HCEC 1CT (cell line): Measurements from ENCODE around the gene EIF4ENIF1.
"Not testable (repeated sequence)": the region's sequence is repeated elsewhere in the genome, so short reads cannot be mapped to it uniquely, and the experiment has no call there.

ENCODE experiments used
- DNase-seq: peaks from one replicate; pipeline ENCODE4 v3.0.0-alpha.2; 2017

The EIF4ENIF1 gene

DNA sequence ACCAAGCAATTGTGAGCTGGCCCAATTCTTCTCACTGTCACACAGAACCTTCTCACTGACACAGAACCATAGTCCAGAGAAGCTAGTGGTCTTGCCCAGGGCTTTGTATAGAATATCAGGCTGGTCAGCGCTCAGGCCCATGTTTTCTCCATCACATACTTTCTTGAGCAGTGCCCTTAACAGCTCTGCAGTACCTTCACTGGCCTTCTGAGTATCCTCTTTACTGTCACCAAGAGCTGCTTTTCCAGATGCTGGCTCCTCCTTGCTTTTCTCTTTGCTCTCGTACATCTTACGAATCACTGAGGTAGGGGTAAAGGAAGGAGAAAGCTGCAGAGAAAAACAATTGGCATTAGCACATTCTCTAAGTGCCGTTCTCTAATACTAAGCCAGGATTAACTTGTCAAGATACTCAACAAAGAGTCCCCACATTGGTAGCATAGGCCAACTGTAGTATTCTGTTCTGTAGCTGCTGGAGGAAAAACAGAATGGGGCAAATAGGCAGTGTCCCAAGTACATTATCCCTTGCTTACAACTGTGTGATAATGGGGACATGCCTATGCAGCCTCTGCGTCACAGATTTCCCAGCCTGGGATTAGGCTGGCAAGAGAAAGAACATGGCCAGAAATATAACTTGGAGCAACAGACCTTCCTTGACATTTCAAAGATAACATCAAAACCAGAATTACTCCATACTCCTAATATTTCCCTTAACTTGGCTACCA is 46.7 kb downstream of the EIF4ENIF1 start:
- DNase-seq, result no peak

- no peak for DNase-seq
Observed at GRCh38 chr22:31441652-31442051, 48.0 kb downstream of the EIF4ENIF1 start.

DNA sequence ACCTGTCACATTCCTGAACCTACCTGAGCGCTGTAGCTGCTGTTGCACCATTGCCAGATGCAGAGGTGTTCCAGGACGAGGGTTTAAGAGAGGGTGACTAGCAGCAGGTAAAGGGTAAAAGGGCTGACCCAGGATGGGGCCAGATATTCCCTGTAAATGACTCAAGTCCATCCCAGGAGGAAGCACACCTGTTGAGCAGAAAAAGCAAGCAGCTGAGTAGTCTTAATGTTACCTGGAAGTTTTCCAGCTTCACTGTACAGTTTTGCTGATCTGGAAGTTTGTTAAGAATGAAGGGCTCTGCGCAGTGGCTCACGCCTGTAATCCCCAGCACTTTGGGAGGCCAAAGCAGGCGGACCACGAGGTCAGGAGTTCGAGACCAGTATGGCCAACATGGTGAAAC is 49.0 kb downstream of the EIF4ENIF1 start:
- no peak for DNase-seq

DNA sequence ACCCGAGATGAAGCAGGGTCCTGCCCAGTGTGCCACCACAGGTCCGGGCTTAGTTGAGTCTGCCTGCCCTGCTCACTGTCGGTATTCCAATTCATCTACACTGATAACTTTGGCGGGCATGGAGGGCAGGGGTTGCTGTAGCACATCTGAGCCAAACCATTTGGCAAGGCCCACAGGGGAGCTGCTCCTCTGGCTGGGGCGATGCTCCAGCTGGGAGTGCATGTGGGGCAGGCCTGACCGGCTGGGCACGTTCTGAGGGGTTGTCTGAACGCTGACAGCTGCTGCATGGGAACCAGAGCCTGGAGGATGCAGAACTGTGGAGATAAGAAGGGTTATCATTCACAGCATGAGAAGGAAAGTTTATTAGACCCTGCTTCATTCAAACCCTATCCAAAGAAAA is 49.8 kb downstream of the EIF4ENIF1 start:
- no peak for DNase-seq

DNA sequence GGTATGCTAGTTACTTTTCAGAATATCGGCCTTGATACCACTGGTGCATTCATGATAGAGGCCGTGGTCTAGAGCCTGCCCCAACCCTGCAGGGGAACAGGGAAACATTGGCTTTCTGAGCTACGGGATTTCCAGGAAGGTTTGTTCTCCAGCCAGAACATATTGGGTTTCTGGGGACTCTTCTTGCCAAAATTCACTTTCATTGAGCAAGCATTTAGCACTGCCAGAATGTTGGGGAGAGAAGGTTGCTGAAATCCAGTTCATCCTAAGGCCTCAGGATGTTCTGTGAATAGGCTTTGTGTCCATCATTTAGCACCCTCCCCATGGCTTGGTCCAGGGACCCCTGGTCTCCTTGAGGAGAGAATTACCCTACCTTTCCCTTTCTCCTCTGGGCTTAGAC is 53.5 kb downstream of the EIF4ENIF1 start:
- no peak for DNase-seq

DNA sequence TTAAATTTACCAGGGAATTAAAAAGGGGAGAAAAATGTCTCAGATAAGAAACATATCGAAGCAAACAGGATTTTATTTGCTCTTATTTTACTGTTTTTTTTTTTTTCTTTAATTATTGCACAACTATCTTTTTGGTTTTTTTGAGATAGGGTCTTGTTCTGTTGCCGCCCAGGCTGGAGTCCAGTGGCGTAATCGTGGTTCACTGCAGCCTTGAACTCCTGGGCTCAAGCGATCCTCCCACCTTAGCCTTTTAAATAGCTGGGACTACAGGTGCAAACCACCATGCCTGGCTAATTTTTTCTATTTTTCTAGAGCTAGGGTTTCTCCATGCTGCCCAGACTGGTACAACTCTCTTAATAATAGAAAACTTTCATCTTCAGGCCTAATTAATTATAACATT is 57.7 kb downstream of the EIF4ENIF1 start:
- no peak for DNase-seq

DNA sequence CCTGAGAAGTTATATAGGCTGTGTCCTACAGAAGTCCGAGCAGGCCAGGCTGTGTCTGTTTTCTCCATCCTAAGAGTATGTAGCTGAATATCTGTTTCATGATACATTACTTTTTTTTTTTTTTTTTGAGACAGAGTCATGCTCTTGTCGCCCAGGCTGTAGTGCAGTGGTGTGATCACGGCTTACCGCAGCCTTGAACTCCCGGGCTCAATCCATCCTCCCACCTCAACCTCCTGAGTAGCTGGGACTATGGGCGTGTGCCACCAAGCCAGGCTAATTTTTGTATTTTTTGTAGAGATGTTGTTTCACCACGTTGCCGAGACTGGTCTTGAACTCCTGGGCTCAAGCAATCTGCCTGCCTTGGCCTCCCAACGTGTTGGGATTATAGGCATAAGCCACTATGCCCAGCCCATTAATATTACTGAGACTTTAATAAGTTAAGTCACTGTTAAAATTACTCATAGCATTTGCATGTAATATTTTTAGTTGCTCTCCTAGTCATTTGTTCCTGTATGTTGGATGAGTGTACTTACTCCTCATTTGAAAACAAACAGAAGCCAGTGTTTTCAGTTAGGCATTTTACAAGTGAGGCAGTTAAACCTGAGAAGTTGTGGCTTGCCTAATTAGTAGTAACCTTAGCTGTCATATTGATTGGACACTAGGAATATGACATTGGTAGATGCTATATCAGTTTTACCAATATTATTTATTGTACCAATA is 64.2 kb downstream of the EIF4ENIF1 start:
- DNase-seq, result peak; percentile 24

- DNase-seq, result not testable (repeated sequence)
Observed at GRCh38 chr22:31402350-31402749, 87.3 kb downstream of the EIF4ENIF1 start.

DNA sequence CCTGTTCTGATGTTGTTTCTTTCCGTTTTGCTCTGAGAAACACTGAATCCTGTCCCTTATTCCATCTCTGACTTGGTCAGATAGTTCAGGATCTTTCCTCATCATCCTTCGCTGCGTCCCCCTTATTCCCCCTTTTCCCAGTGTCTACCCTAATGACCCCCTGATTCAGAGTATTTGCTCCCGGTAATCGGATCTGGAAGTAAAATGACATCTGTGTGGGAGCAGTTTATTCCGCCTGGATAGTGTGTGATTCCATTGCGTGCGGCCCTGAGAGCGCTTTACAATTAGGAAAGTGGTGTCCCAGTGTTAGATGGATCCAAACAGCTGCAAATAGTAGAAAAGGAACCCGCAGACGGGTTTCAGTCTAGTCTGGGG is 89.6 kb downstream of the EIF4ENIF1 start:
- DNase-seq, result peak; percentile 22

DNA sequence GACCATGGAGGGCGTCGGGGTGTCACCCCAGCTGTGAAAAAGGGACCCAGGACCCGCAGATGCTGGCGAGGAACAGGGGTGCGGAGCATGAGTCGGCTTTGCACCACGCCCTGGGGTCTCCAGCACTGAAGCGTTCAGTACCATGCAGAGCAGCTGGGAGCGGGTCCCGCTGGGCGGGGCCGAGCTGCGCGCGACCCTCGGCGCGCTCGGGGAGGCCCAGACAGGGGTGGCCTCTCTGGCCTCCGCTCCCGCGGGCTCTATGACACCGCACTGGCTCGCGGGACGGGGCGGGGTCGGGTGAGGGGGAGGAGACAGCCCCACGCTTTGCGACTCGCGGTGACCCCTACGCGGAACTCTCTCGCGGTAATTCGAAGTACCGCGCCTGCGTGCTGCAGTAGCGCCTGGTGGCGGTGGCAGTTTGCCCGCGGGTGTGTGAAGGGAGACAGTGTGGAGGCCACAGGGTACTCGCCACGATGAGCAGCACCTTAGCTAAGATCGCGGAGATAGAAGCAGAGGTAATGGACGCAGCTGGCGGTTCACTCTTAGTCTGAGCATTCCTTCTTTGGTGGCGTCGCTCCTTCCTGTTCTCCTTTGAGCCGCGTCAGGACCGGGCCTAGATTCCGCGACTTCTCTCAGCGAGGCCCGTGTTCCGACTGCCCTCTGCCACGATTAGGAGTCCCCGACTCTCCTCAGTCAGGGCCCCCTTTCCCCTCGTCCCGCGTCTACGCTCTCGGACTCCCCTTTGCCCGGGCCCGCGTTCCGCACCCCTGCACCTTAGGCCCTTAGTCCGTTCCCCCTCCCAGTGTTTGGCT is 90.2 kb downstream of the EIF4ENIF1 start, which contains the start of gene DRG1:
DRG1 (plus strand) TSS at position 394 of the 812 bp plus-strand sequence; CDS start at position 474, 80 bp downstream.
- peak; percentile 95 for DNase-seq

- DNase-seq, result no peak
Observed at GRCh38 chr22:31398231-31398630, 91.4 kb downstream of the EIF4ENIF1 start.

- no peak for DNase-seq
Observed at GRCh38 chr22:31394326-31394725, 95.3 kb downstream of the EIF4ENIF1 start.

- DNase-seq, result no peak
Observed at GRCh38 chr22:31393893-31394292, 95.7 kb downstream of the EIF4ENIF1 start.
